Measurements from ENCODE around the gene HHAT. TPM values are rescaled to one million over a fixed set of nuclear protein-coding genes. Genes with fewer than 3 reads are reported as not detected.

Gene HHAT
- total RNA-seq, 1 donor from 2014 or later = 11.4 TPM

- Histone ChIP-seq H3K27me3 (ENCODE audit: insufficient read depth, low read length) (peaks cover 2% of the 10 kb centered on the region), H3K4me1 (ENCODE audit: insufficient read depth, low read length) (no peaks in the 10 kb centered on the region), H3K36me3 (ENCODE audit: insufficient read depth, low read length) (no peaks in the 10 kb centered on the region), H3K9me3 (ENCODE audit: insufficient read depth, low read depth, low read length) (no peaks in the 10 kb centered on the region), H3K4me2 (ENCODE audit: low read length) (no peak overlapping the region), H3K9ac (ENCODE audit: low read length) (no peak overlapping the region), H4K20me1 (ENCODE audit: insufficient read depth, low read length) (no peaks in the 10 kb centered on the region), H3K79me2 (ENCODE audit: insufficient read depth, low read length) (no peaks in the 10 kb centered on the region), H3K27ac (ENCODE audit: low read depth, low read length) (no peak overlapping the region), H2AFZ (ENCODE audit: low read depth, low read length) (no peak overlapping the region), H3K4me3 (ENCODE audit: insufficient read depth, low read depth, low read length) (no peak overlapping the region)
- H3K9me3 Mint-ChIP-seq (ENCODE audit: unreplicated experiment) = peaks cover 12% of the 10 kb centered on the region
- no peaks in the 10 kb centered on the region for H3K27me3 Mint-ChIP-seq (ENCODE audit: low read depth, unreplicated experiment)
- TF ChIP-seq CTCF (IDR thresholded peaks at IDR 0.05; ENCODE audit: insufficient read depth, low read depth, low read length) (no peak), EZH2 (IDR thresholded peaks at IDR 0.05; ENCODE audit: insufficient read depth, low read length) (no peak)
- H3K27ac Mint-ChIP-seq (ENCODE audit: unreplicated experiment) = peak overlapping the region; percentile 1
- H3K36me3 Mint-ChIP-seq (ENCODE audit: low read depth, unreplicated experiment) = peaks cover 15% of the 10 kb centered on the region
- FAIRE-seq = no peak
- DNase-seq (ENCODE audit: low read depth) = no peak
- H3K4me3 Mint-ChIP-seq (ENCODE audit: unreplicated experiment) = no peak overlapping the region
- H3K4me1 Mint-ChIP-seq (ENCODE audit: low read depth, unreplicated experiment) = peaks cover 10% of the 10 kb centered on the region
These were observed 85.2 kb downstream of the HHAT start for GRCh38 chr1:210413951-210414350.

GRCh38 chr1:210415846-210416448, 87.2 kb downstream of the HHAT start:
- Mint-ChIP-seq H3K27ac (ENCODE audit: unreplicated experiment) (peak overlapping the region; percentile 27), H3K27me3 (ENCODE audit: low read depth, unreplicated experiment) (no peaks in the 10 kb centered on the region), H3K9me3 (ENCODE audit: unreplicated experiment) (peaks cover 12% of the 10 kb centered on the region), H3K36me3 (ENCODE audit: low read depth, unreplicated experiment) (peaks cover 15% of the 10 kb centered on the region), H3K4me3 (ENCODE audit: unreplicated experiment) (no peak overlapping the region), H3K4me1 (ENCODE audit: low read depth, unreplicated experiment) (peaks cover 12% of the 10 kb centered on the region)
- no peak overlapping the region for H3K9ac ChIP-seq (ENCODE audit: low read length)
- H3K27ac ChIP-seq (ENCODE audit: low read depth, low read length) = no peak overlapping the region
- H4K20me1 ChIP-seq (ENCODE audit: insufficient read depth, low read length) = no peaks in the 10 kb centered on the region
- TF ChIP-seq EZH2 (IDR thresholded peaks at IDR 0.05; ENCODE audit: insufficient read depth, low read length) (no peak), CTCF (IDR thresholded peaks at IDR 0.05; ENCODE audit: insufficient read depth, low read depth, low read length) (no peak)
- no peaks in the 10 kb centered on the region for H3K9me3 ChIP-seq (ENCODE audit: insufficient read depth, low read depth, low read length)
- no peak overlapping the region for H2AFZ ChIP-seq (ENCODE audit: low read depth, low read length)
- no peak for FAIRE-seq
- H3K4me2 ChIP-seq (ENCODE audit: low read length) = no peak overlapping the region
- no peak overlapping the region for H3K4me3 ChIP-seq (ENCODE audit: insufficient read depth, low read depth, low read length)
- H3K36me3 ChIP-seq (ENCODE audit: insufficient read depth, low read length) = no peaks in the 10 kb centered on the region
- no peak for DNase-seq (ENCODE audit: low read depth)
- peaks cover under 1% of the 10 kb centered on the region for H3K27me3 ChIP-seq (ENCODE audit: insufficient read depth, low read length)
- no peaks in the 10 kb centered on the region for H3K79me2 ChIP-seq (ENCODE audit: insufficient read depth, low read length)
- no peaks in the 10 kb centered on the region for H3K4me1 ChIP-seq (ENCODE audit: insufficient read depth, low read length)

- Histone ChIP-seq H3K36me3 (ENCODE audit: insufficient read depth, low read length) (no peaks in the 10 kb centered on the region), H3K4me1 (ENCODE audit: insufficient read depth, low read length) (no peaks in the 10 kb centered on the region), H3K27ac (ENCODE audit: low read depth, low read length) (no peak overlapping the region), H2AFZ (ENCODE audit: low read depth, low read length) (no peak overlapping the region), H3K27me3 (ENCODE audit: insufficient read depth, low read length) (no peaks in the 10 kb centered on the region), H3K9ac (ENCODE audit: low read length) (no peak overlapping the region), H4K20me1 (ENCODE audit: insufficient read depth, low read length) (no peaks in the 10 kb centered on the region), H3K9me3 (ENCODE audit: insufficient read depth, low read depth, low read length) (no peaks in the 10 kb centered on the region), H3K4me3 (ENCODE audit: insufficient read depth, low read depth, low read length) (no peak overlapping the region), H3K79me2 (ENCODE audit: insufficient read depth, low read length) (no peaks in the 10 kb centered on the region), H3K4me2 (ENCODE audit: low read length) (no peak overlapping the region)
- Mint-ChIP-seq H3K4me1 (ENCODE audit: low read depth, unreplicated experiment) (peaks cover 12% of the 10 kb centered on the region), H3K4me3 (ENCODE audit: unreplicated experiment) (no peak overlapping the region), H3K9me3 (ENCODE audit: unreplicated experiment) (peaks cover 12% of the 10 kb centered on the region), H3K27me3 (ENCODE audit: low read depth, unreplicated experiment) (no peaks in the 10 kb centered on the region), H3K27ac (ENCODE audit: unreplicated experiment) (no peak overlapping the region), H3K36me3 (ENCODE audit: low read depth, unreplicated experiment) (peaks cover 15% of the 10 kb centered on the region)
- TF ChIP-seq CTCF (IDR thresholded peaks at IDR 0.05; ENCODE audit: insufficient read depth, low read depth, low read length) (no peak), EZH2 (IDR thresholded peaks at IDR 0.05; ENCODE audit: insufficient read depth, low read length) (no peak)
- FAIRE-seq (no peak), DNase-seq (ENCODE audit: low read depth) (no peak)
These were observed 88.0 kb downstream of the HHAT start for GRCh38 chr1:210416681-210417080.
